ENCODE results near the gene SYT10. TPM values are rescaled to one million over a fixed set of nuclear protein-coding genes. Genes with fewer than 3 reads are reported as not detected.

SYT10 gene
- polyA plus RNA-seq, 1 of the 3 experiments (the other 2 are of a cell fraction), result not detected

GRCh38 chr12:33488036-33488435, 48.4 kb upstream of the SYT10 start:
- Histone ChIP-seq H2AFZ (ENCODE audit: low read depth) (no peak overlapping the region), H3K4me3 (ENCODE audit: low read depth in 2 of 2, low read length in 1 of 2) (no peak overlapping the region), H3K4me1 (ENCODE audit: control insufficient read depth in 1 of 2, insufficient read depth in 2 of 2, low read depth in 1 of 2, low read length in 1 of 2) (no peaks in the 10 kb centered on the region), H3K4me2 (no peak overlapping the region), H3K27ac (ENCODE audit: low read depth in 2 of 2, low read length in 1 of 2) (no peak overlapping the region), H3K9me3 (no peaks in the 10 kb centered on the region), H3K36me3 (replicated peaks in 1 of 2; ENCODE audit: control insufficient read depth in 1 of 2, insufficient read depth in 2 of 2, low read length in 1 of 2) (no peaks in the 10 kb centered on the region), H3K9ac (no peak overlapping the region), H3K9me2 (no peaks in the 10 kb centered on the region), H3K79me2 (ENCODE audit: insufficient read depth) (no peaks in the 10 kb centered on the region), H4K20me1 (ENCODE audit: insufficient read depth) (no peaks in the 10 kb centered on the region), H3F3A (replicated peaks; ENCODE audit: insufficient read depth) (no peaks in the 10 kb centered on the region), H3K27me3 (ENCODE audit: insufficient read depth) (no peaks in the 10 kb centered on the region)
- 0% methylated on average over 1 of the region's 1 CpG for whole genome bisulfite sequencing (ENCODE audit: low lambda C conversion rate)
- ChIA-PET CTCF (no interaction called here), POLR2A (no interaction called here)
- no peak for DNase-seq
- TF ChIP-seq GABPA (IDR thresholded peaks at IDR 0.05; ENCODE audit: low read depth) (no peak), FOXJ3 (CRISPR knock-in tag; IDR thresholded peaks at IDR 0.05) (no peak), FOSL2 (IDR thresholded peaks at IDR 0.05; ENCODE audit: borderline replicate concordance, low read depth) (no peak), FOXM1 (IDR thresholded peaks at IDR 0.05; ENCODE audit: low read depth) (no peak), JUND (IDR thresholded peaks at IDR 0.05) (no peak), RAD21 (IDR thresholded peaks at IDR 0.05; ENCODE audit: low read length) (no peak), MXI1 (IDR thresholded peaks at IDR 0.05; ENCODE audit: low read depth, low read length) (no peak), ELF1 (IDR thresholded peaks at IDR 0.05) (no peak), RXRA (IDR thresholded peaks at IDR 0.05; ENCODE audit: borderline replicate concordance, low read depth) (no peak), EP300 (IDR thresholded peaks at IDR 0.05; ENCODE audit: borderline replicate concordance in 1 of 2, low read depth in 1 of 2, low read length in 1 of 2) (no peak), SIN3A (IDR thresholded peaks at IDR 0.05; ENCODE audit: borderline replicate concordance, low read depth, low read length) (no peak), MEF2A (IDR thresholded peaks at IDR 0.05; ENCODE audit: borderline replicate concordance, low read depth) (no peak), NRF1 (IDR thresholded peaks at IDR 0.05; ENCODE audit: low read depth, low read length) (no peak), MAX (IDR thresholded peaks at IDR 0.05; ENCODE audit: low read depth) (no peak), EZH2phosphoT487 (IDR thresholded peaks at IDR 0.05; ENCODE audit: borderline replicate concordance, low read depth) (no peak)
- TF ChIP-seq, protein P1, sequence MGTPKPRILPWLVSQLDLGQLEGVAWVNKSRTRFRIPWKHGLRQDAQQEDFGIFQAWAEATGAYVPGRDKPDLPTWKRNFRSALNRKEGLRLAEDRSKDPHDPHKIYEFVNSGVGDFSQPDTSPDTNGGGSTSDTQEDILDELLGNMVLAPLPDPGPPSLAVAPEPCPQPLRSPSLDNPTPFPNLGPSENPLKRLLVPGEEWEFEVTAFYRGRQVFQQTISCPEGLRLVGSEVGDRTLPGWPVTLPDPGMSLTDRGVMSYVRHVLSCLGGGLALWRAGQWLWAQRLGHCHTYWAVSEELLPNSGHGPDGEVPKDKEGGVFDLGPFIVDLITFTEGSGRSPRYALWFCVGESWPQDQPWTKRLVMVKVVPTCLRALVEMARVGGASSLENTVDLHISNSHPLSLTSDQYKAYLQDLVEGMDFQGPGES (IDR thresholded peaks at IDR 0.05; ENCODE audit: low read depth, low read length), result no peak

GRCh38 chr12:33486058-33486457, 46.4 kb upstream of the SYT10 start:
- ChIA-PET POLR2A (no interaction called here), CTCF (no interaction called here)
- DNase-seq, result no peak
- no peak overlapping the region for H3K9ac ChIP-seq
- WGBS (ENCODE audit: low lambda C conversion rate), result 0% methylated on average over 2 of the region's 2 CpGs
- no peak overlapping the region for H3K4me2 ChIP-seq
- H3K27ac ChIP-seq (ENCODE audit: low read depth in 2 of 2, low read length in 1 of 2), result no peak overlapping the region
- no peaks in the 10 kb centered on the region for H3K9me3 ChIP-seq
- H3F3A ChIP-seq (replicated peaks; ENCODE audit: insufficient read depth), result no peaks in the 10 kb centered on the region
- no peaks in the 10 kb centered on the region for H3K4me1 ChIP-seq (ENCODE audit: control insufficient read depth in 1 of 2, insufficient read depth in 2 of 2, low read depth in 1 of 2, low read length in 1 of 2)
- H3K9me2 ChIP-seq, result no peaks in the 10 kb centered on the region
- H3K4me3 ChIP-seq (ENCODE audit: low read depth in 2 of 2, low read length in 1 of 2), result no peak overlapping the region
- no peaks in the 10 kb centered on the region; the same call in 1 of the 2 replicates for H3K27me3 ChIP-seq (ENCODE audit: insufficient read depth)
- no peaks in the 10 kb centered on the region for H3K36me3 ChIP-seq (replicated peaks in 1 of 2; ENCODE audit: control insufficient read depth in 1 of 2, insufficient read depth in 2 of 2, low read length in 1 of 2)
- no peaks in the 10 kb centered on the region for H4K20me1 ChIP-seq (ENCODE audit: insufficient read depth)
- no peak overlapping the region for H2AFZ ChIP-seq (ENCODE audit: low read depth)
- H3K79me2 ChIP-seq (ENCODE audit: insufficient read depth), result no peaks in the 10 kb centered on the region
- TF ChIP-seq NRF1 (IDR thresholded peaks at IDR 0.05; ENCODE audit: low read depth, low read length) (no peak), TEAD4 (IDR thresholded peaks at IDR 0.05; ENCODE audit: borderline replicate concordance, insufficient read depth) (no peak)
